NCI-H510A (cell line): ENCODE measurements around the gene ABCF1.
A peak's percentile ranks its signal among the peaks of the same experiment; 100 is the strongest.

Experiments
- DNase-seq: peaks from one replicate; lab custom pipeline; 2025; lab: John Stamatoyannopoulos, UW

ABCF1 gene

GRCh38 chr6:30626484-30627366, 55.5 kb downstream of the ABCF1 start, which contains the start of gene ATAT1:
Gene ATAT1, plus strand, starts transcription at chr6:30626874.
- DNase-seq, result peak; percentile 62

DNA sequence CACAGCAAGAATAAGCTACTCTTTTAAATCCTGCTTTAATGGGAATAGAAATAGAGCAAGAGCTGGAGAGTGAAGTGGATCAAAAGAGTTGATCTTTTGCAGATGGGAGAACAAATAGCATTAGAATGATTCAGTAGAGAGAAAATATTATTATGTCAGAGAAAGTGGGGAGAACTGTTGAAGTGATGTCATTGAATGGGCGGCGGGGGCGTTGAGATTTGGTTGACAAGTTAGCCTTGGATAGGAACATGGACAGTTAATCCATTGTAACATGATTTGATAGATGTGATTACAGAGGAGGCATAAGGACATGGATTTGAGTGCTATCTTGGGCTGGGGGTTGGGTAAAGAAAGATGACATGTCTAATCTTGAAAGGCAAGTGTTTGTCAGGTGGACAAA, 64.6 kb downstream of the ABCF1 start:
- DNase-seq, result no peak

GRCh38 chr6:30640481-30640880, 69.2 kb downstream of the ABCF1 start:
- DNase-seq, result no peak

DNA sequence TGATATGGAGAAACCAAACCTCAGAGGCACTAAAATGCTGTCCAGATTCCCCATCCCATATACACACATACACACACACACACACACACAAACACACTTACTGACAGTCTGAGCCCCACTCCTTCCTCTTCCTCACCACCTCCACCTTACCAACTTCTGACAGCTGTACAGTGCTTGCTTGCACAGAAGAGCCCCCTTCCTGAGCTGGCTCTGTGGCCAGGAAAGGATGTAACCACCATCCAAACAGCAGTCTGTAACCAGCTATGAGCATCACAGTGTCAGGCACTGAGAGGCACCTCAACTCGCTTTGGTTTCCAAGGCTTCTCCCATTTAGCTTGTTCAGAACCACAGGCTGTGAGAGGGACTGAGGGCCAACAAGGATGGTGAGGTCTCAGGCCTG, 69.8 kb downstream of the ABCF1 start:
- DNase-seq, result no peak
